ENCODE results near the gene PITX2.

GRCh38 chr4:110668463-110669235 is 45.8 kb upstream of the PITX2 start:
- TF ChIP-seq CTCF (IDR thresholded peaks at IDR 0.05) (no peak), POLR2A (IDR thresholded peaks at IDR 0.05) (no peak)

Data from lower leg skin (tissue), 3 donors.